Measurements from ENCODE around the gene COL8A1.

- TF ChIP-seq CTCF (IDR thresholded peaks at IDR 0.05; ENCODE audit: insufficient read depth, low read length) (no peak), POLR2AphosphoS5 (IDR thresholded peaks at IDR 0.05; ENCODE audit: low read depth) (no peak)
Measured at GRCh38 chr3:99625237-99625622, 13.2 kb upstream of the COL8A1 start.
